HepG2 (cell line): ENCODE data around the gene PDE4C. TPM values are rescaled to one million over a fixed set of nuclear protein-coding genes. Genes with fewer than 3 reads are reported as not detected.

Source experiments
- ADNP ChIP-seq: sonication (generic); formaldehyde crosslinking; IDR thresholded peaks from 2 replicates; pipeline ENCODE4 v1.4.0; 2020; ENCODE audit warnings: missing genetic modification reagents
- CEBPB ChIP-seq: IDR thresholded peaks from 2 replicates; pipeline ENCODE4 v1.6.1; 2011; ENCODE audit warnings: low read depth, low read length, improper control_type of control experiment, borderline replicate concordance
- FOSL1 ChIP-seq: sonication (generic); formaldehyde crosslinking; IDR thresholded peaks from 2 replicates; pipeline ENCODE4 v1.9.0; 2021; ENCODE audit warnings: missing genetic modification reagents, borderline replicate concordance
- FOXA1 ChIP-seq, 2 experiments: fragments of 450-650 bp in 1 of 2; sonication (generic) in 1 of 2; formaldehyde crosslinking in 1 of 2; IDR thresholded peaks; 2 replicates each; pipeline versions ENCODE4 v1.4.0 to v1.6.1; 2016 to 2020; ENCODE audit warnings: missing genetic modification reagents in 1 of 2
- HDAC2 ChIP-seq: sonication (generic); formaldehyde crosslinking; IDR thresholded peaks from 2 replicates; pipeline ENCODE4 v1.4.0; 2020; ENCODE audit warnings: missing genetic modification reagents
- HNRNPL ChIP-seq: fragments of 200-400 bp; formaldehyde crosslinking; IDR thresholded peaks from 2 replicates; pipeline ENCODE4 v1.6.1; 2017; ENCODE audit warnings: mild to moderate bottlenecking, low read depth, low read length
- JUND ChIP-seq: sonication (generic); formaldehyde crosslinking; IDR thresholded peaks from 2 replicates; pipeline ENCODE4 v1.8.0; 2022; ENCODE audit warnings: mild to moderate bottlenecking, missing genetic modification reagents
- MEIS2 ChIP-seq: sonication (generic); formaldehyde crosslinking; IDR thresholded peaks from 2 replicates; pipeline ENCODE4 v1.9.0; 2021; ENCODE audit warnings: mild to moderate bottlenecking, missing genetic modification reagents
- NRL ChIP-seq: sonication (generic); formaldehyde crosslinking; IDR thresholded peaks from 2 replicates; pipeline ENCODE4 v1.5.0; 2020; ENCODE audit warnings: missing genetic modification reagents, mild to moderate bottlenecking, moderate library complexity, borderline replicate concordance
- RFX3 ChIP-seq: IDR thresholded peaks from 2 replicates; pipeline ENCODE4 v1.6.1; 2016; ENCODE audit warnings: missing biosample characterization, missing genetic modification reagents
- SOX13 ChIP-seq, 3 experiments: fragments of 450-650 bp in 1 of 3; sonication (generic) in 1 of 3; formaldehyde crosslinking in 1 of 3; IDR thresholded peaks in 2 of 3; conservative IDR thresholded peaks in 1 of 3; 2 replicates each; pipeline versions ENCODE4 v1.5.0 to v1.6.1; 2016 to 2020; ENCODE audit warnings: antibody characterized with exemption in 1 of 3, mild to moderate bottlenecking in 1 of 3, missing compliant biosample characterization in 1 of 3, missing genetic modification reagents in 1 of 3, moderate library complexity in 1 of 3
- ZC3H4 ChIP-seq: sonication (generic); formaldehyde crosslinking; IDR thresholded peaks from 2 replicates; pipeline ENCODE4 v1.4.0; 2020; ENCODE audit warnings: missing genetic modification reagents, borderline replicate concordance
- ZNF510 ChIP-seq: sonication (generic); formaldehyde crosslinking; IDR thresholded peaks from 2 replicates; pipeline ENCODE4 v1.4.0; 2020; ENCODE audit warnings: low read depth, mild to moderate bottlenecking, missing genetic modification reagents
- ZNF543 ChIP-seq: sonication (generic); formaldehyde crosslinking; IDR thresholded peaks from 2 replicates; pipeline ENCODE4 v1.4.0; 2020; ENCODE audit warnings: mild to moderate bottlenecking, missing genetic modification reagents
- ZNF557 ChIP-seq: sonication (generic); formaldehyde crosslinking; IDR thresholded peaks from 2 replicates; pipeline ENCODE4 v1.4.0; 2020; ENCODE audit warnings: missing genetic modification reagents
- ZNF709 ChIP-seq: sonication (generic); formaldehyde crosslinking; IDR thresholded peaks from 2 replicates; pipeline ENCODE4 v1.5.0; 2020; ENCODE audit warnings: mild to moderate bottlenecking, missing genetic modification reagents
- polyA plus RNA-seq, 8 experiments: library from polyadenylated mRNA; depleted of rRNA in 3 of 8; stranded (reverse) in 7 of 8; unstranded in 1 of 8; fragments of >200 nt; fragmentation: Illumina TruSeq in 4 of 8; extraction: Trizol in 4 of 8; gene quantifications; 2 replicates each; pipeline versions ENCODE4 v1.2.1 to v1.2.3, GENCODE V29; 2011 to 2016; ENCODE audit warnings: low read depth in 4 of 8, missing spikeins in 1 of 8, mixed read lengths in 1 of 8; ENCODE audit not compliant: insufficient read depth in 1 of 8
- total RNA-seq, 5 experiments: library from RNA; depleted of rRNA; stranded (reverse); fragments of >200 nt; fragmentation: Illumina TruSeq; extraction: Trizol; gene quantifications; 2 replicates each; pipeline ENCODE4 v1.2.3, GENCODE V29; 2016; ENCODE audit warnings: low read depth in 1 of 5
- TF ChIP-seq, protein P1 (sequence below): sonication (generic); formaldehyde crosslinking; IDR thresholded peaks from 2 replicates; pipeline ENCODE4 v1.5.0; 2020; ENCODE audit warnings: mild to moderate bottlenecking, missing genetic modification reagents, borderline replicate concordance
- TF ChIP-seq, protein P2 (sequence below): sonication (generic); formaldehyde crosslinking; IDR thresholded peaks from 2 replicates; pipeline ENCODE4 v1.5.0; 2020; ENCODE audit warnings: mild to moderate bottlenecking, missing genetic modification reagents, moderate library complexity
- TF ChIP-seq, protein P3 (sequence below): sonication (generic); formaldehyde crosslinking; IDR thresholded peaks from 2 replicates; pipeline ENCODE4 v1.5.0; 2020; ENCODE audit warnings: mild to moderate bottlenecking, missing genetic modification reagents, borderline replicate concordance
- TF ChIP-seq, protein P4 (sequence below): sonication (generic); formaldehyde crosslinking; IDR thresholded peaks from 2 replicates; pipeline ENCODE4 v1.8.1; 2023; ENCODE audit warnings: missing genetic modification reagents, inconsistent platforms, borderline replicate concordance

The PDE4C gene
- total and polyA plus RNA-seq, 2 of the 13 experiments (the other 11 are each of a cell fraction or from before 2014, with no cell fraction given) = 1.4 to 14.0 TPM

DNA sequence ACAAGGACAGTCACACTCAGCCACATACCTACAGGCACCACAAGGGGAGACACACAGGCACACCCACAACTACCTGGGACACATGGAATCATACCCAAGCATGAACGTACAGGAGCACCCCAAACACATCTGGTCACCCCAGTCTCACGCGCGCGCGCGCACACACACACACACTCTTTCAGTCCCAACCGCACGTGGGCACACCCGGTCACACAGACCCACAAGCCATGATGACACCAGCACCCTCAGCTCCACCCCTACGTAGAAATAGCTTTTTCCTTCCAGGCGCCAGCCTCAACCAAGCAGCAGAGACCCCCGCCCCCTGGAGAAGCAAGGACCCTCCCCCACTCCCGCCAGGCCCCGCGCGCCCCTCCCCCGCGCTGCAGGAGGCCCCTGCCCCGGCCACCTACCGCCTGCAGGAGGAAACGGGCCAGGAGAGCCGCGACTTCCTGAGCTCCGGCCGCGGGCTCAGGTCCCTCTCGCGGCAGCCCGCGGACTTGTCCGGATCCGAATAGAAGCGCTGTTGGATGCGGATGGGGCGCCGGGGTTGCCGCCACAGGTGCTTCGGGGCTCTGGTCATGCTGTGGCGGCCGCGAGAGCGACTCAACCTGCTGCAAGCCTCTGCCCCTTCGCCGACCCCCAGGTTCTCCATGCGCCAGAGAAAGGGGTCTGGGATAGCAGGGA is 6.4 kb upstream of the PDE4C start (continued):
- no peak for TF ChIP-seq ZNF709 (CRISPR knock-in tag)
- no peak for TF ChIP-seq SOX13 (IDR thresholded peaks at IDR 0.05)
- TF ChIP-seq SOX13 (CRISPR knock-in tag; conservative IDR thresholded peaks at IDR 0.05 in 1 of 2, IDR thresholded peaks at IDR 0.05 in 1 of 2) = no peak
- TF ChIP-seq HNRNPL = no peak
- TF ChIP-seq, protein P1, sequence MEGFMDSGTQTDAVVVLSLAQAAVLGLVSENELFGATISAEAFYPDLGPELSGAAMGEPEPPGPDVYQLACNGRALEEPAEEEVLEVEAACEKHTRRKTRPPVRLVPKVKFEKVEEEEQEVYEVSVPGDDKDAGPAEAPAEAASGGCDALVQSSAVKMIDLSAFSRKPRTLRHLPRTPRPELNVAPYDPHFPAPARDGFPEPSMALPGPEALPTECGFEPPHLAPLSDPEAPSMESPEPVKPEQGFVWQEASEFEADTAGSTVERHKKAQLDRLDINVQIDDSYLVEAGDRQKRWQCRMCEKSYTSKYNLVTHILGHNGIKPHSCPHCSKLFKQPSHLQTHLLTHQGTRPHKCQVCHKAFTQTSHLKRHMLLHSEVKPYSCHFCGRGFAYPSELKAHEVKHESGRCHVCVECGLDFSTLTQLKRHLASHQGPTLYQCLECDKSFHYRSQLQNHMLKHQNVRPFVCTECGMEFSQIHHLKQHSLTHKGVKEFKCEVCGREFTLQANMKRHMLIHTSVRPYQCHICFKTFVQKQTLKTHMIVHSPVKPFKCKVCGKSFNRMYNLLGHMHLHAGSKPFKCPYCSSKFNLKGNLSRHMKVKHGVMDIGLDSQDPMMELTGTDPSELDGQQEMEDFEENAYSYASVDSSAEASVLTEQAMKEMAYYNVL (CRISPR knock-in tag) = no peak
- no peak for TF ChIP-seq RFX3 (CRISPR knock-in tag)
- TF ChIP-seq ZNF510 = no peak
- TF ChIP-seq, protein P2, sequence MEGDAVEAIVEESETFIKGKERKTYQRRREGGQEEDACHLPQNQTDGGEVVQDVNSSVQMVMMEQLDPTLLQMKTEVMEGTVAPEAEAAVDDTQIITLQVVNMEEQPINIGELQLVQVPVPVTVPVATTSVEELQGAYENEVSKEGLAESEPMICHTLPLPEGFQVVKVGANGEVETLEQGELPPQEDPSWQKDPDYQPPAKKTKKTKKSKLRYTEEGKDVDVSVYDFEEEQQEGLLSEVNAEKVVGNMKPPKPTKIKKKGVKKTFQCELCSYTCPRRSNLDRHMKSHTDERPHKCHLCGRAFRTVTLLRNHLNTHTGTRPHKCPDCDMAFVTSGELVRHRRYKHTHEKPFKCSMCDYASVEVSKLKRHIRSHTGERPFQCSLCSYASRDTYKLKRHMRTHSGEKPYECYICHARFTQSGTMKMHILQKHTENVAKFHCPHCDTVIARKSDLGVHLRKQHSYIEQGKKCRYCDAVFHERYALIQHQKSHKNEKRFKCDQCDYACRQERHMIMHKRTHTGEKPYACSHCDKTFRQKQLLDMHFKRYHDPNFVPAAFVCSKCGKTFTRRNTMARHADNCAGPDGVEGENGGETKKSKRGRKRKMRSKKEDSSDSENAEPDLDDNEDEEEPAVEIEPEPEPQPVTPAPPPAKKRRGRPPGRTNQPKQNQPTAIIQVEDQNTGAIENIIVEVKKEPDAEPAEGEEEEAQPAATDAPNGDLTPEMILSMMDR (CRISPR knock-in tag) = peak; percentile 43
- no peak for TF ChIP-seq CEBPB
- TF ChIP-seq FOXA1 (IDR thresholded peaks at IDR 0.05) = no peak
- no peak for TF ChIP-seq FOXA1 (CRISPR knock-in tag; IDR thresholded peaks at IDR 0.05)
- TF ChIP-seq ADNP (CRISPR knock-in tag) = no peak
- no peak for TF ChIP-seq NRL (CRISPR knock-in tag)
- no peak for TF ChIP-seq ZC3H4 (CRISPR knock-in tag)
- no peak for TF ChIP-seq HDAC2 (CRISPR knock-in tag)
- no peak for TF ChIP-seq MEIS2 (CRISPR knock-in tag)
- no peak for TF ChIP-seq ZNF543 (CRISPR knock-in tag)
- TF ChIP-seq FOSL1 (CRISPR knock-in tag) = no peak
- TF ChIP-seq, protein P3, sequence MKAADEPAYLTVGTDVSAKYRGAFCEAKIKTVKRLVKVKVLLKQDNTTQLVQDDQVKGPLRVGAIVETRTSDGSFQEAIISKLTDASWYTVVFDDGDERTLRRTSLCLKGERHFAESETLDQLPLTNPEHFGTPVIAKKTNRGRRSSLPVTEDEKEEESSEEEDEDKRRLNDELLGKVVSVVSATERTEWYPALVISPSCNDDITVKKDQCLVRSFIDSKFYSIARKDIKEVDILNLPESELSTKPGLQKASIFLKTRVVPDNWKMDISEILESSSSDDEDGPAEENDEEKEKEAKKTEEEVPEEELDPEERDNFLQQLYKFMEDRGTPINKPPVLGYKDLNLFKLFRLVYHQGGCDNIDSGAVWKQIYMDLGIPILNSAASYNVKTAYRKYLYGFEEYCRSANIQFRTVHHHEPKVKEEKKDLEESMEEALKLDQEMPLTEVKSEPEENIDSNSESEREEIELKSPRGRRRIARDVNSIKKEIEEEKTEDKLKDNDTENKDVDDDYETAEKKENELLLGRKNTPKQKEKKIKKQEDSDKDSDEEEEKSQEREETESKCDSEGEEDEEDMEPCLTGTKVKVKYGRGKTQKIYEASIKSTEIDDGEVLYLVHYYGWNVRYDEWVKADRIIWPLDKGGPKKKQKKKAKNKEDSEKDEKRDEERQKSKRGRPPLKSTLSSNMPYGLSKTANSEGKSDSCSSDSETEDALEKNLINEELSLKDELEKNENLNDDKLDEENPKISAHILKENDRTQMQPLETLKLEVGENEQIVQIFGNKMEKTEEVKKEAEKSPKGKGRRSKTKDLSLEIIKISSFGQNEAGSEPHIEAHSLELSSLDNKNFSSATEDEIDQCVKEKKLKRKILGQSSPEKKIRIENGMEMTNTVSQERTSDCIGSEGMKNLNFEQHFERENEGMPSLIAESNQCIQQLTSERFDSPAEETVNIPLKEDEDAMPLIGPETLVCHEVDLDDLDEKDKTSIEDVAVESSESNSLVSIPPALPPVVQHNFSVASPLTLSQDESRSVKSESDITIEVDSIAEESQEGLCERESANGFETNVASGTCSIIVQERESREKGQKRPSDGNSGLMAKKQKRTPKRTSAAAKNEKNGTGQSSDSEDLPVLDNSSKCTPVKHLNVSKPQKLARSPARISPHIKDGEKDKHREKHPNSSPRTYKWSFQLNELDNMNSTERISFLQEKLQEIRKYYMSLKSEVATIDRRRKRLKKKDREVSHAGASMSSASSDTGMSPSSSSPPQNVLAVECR = no peak
- TF ChIP-seq JUND (CRISPR knock-in tag) = no peak
- TF ChIP-seq ZNF557 = no peak
- TF ChIP-seq, protein P4, sequence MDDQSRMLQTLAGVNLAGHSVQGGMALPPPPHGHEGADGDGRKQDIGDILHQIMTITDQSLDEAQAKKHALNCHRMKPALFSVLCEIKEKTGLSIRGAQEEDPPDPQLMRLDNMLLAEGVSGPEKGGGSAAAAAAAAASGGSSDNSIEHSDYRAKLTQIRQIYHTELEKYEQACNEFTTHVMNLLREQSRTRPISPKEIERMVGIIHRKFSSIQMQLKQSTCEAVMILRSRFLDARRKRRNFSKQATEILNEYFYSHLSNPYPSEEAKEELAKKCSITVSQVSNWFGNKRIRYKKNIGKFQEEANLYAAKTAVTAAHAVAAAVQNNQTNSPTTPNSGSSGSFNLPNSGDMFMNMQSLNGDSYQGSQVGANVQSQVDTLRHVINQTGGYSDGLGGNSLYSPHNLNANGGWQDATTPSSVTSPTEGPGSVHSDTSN = no peak
